HUES6 (cell line): ENCODE data around the gene FOXN3.

Experiments
- H3K27ac ChIP-seq: 2 replicates; pipeline ENCODE4 v1.7.0; 2013; ENCODE audit warnings: low read depth, mild to moderate bottlenecking, low read length, inconsistent platforms
- H3K27me3 ChIP-seq: 2 replicates; pipeline ENCODE4 v1.6.1; 2013; ENCODE audit warnings: low read length; ENCODE audit not compliant: control insufficient read depth, insufficient read depth
- H3K36me3 ChIP-seq: 2 replicates; pipeline ENCODE4 v1.6.1; 2013; ENCODE audit warnings: low read length; ENCODE audit not compliant: control insufficient read depth, insufficient read depth
- H3K4me1 ChIP-seq: 2 replicates; pipeline ENCODE4 v1.6.1; 2013; ENCODE audit warnings: low read length; ENCODE audit not compliant: control insufficient read depth, insufficient read depth
- H3K4me3 ChIP-seq: 2 replicates; pipeline ENCODE4 v1.5.1; 2013; ENCODE audit warnings: low read depth, low read length
- H3K9ac ChIP-seq: one replicate; pipeline ENCODE4 v1.6.1; 2013; ENCODE audit warnings: mild to moderate bottlenecking, low read length
- H3K9me3 ChIP-seq: 2 replicates; pipeline ENCODE4 v1.6.1; 2013; ENCODE audit warnings: low read depth, low read length; ENCODE audit not compliant: control insufficient read depth, insufficient read depth

The FOXN3 gene, protein sequence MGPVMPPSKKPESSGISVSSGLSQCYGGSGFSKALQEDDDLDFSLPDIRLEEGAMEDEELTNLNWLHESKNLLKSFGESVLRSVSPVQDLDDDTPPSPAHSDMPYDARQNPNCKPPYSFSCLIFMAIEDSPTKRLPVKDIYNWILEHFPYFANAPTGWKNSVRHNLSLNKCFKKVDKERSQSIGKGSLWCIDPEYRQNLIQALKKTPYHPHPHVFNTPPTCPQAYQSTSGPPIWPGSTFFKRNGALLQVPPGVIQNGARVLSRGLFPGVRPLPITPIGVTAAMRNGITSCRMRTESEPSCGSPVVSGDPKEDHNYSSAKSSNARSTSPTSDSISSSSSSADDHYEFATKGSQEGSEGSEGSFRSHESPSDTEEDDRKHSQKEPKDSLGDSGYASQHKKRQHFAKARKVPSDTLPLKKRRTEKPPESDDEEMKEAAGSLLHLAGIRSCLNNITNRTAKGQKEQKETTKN

DNA sequence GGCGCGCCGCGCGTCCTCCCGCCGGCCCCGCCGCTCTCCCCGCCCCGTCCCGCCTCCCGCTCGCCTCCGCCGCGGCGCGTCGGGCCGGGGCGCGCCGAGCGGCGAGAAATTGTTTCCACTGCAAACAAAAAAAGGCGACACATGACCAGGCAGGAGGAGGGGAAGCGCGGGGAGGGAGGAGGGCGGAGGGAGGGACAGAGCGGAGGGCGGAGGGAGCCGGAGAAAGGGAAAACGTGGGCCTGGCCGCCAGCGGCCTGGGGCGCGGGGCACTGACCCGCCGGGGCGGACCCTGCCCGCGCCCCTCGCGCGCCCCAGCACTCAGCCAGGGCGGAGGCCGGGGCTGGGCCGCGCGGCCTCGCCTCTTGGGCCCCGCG lies at the start of gene FOXN3:
Gene FOXN3, minus strand, starts transcription at position 143 of the 374 bp plus-strand sequence. CDS start 4,757 bp downstream, outside the sequence.
- Histone ChIP-seq H3K4me1 (peaks cover 32% of the 10 kb centered on the region), H3K36me3 (peaks cover 31% of the 10 kb centered on the region), H3K27me3 (no peaks in the 10 kb centered on the region), H3K9ac (peak within 1 kb of the TSS; percentile 90), H3K27ac (peak within 1 kb of the TSS; percentile 93), H3K9me3 (peaks cover 3% of the 10 kb centered on the region; the same call in 1 of the 2 replicates), H3K4me3 (peak within 1 kb of the TSS; percentile 86)

DNA sequence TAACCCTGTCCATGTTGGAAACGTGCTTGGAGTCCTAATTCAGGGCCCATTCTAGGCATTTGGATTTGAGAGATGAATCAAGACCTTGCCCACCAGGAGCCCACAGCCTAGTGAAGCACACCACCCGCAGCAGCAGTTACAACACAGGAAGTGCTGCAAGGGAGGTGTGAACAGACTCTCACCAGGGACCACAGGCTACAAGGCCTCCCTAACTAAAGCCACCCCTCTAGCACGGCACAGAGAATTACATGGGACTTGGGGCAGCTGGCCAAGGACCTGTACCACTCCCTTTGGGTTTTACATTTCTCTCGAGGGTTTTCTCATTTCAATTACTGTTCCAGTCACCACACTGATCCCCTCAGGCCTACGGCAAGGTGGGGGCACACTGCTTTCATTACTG lies 49.5 kb upstream of the FOXN3 start:
- Histone ChIP-seq H3K9ac (no peak overlapping the region), H3K4me1 (peaks cover 14% of the 10 kb centered on the region), H3K9me3 (no peaks in the 10 kb centered on the region), H3K36me3 (no peaks in the 10 kb centered on the region), H3K4me3 (no peak overlapping the region), H3K27ac (no peak overlapping the region), H3K27me3 (no peaks in the 10 kb centered on the region)

DNA sequence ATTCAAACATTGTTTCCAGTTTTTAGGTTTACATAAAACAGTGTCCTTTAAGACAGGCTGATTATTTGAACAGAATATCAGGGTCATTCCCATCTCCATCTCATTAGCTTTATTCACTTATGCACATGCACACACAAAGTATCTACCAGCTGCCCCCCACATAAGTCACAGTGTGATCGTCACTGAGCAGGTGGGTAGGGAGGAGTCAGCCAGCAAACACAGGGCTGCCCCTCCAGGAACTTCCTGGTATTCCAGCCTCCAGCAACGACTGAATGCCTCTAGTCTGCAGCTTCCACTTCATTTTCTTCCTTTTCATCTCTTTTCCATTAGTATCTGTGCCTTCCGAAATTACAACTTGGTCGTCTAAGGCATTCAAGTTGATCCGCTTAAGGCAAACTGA lies 48.8 kb upstream of the FOXN3 start:
- Histone ChIP-seq H3K9me3 (no peaks in the 10 kb centered on the region), H3K9ac (no peak overlapping the region)

DNA sequence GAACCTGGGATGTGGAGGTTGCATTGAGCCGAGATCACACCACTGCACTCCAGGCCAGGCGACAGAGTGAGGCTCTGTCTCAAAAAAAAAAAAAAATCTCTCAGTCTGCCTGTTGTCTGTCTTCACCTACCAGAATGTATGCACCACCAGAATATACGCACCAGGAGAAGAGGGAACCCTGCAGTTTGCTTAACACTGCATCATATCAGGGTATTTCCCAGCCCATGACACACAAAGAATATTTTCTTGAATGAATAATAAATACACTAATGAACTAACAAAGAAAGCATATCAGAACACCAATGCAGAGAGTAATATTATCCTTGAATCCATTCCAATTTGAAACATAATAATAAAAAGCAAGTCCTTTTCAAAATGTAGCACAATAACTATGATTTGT lies 44.2 kb upstream of the FOXN3 start:
- Histone ChIP-seq H3K9me3 (no peaks in the 10 kb centered on the region), H3K9ac (no peak overlapping the region), H3K27ac (no peak overlapping the region), H3K27me3 (no peaks in the 10 kb centered on the region), H3K4me3 (no peak overlapping the region), H3K4me1 (peaks cover 30% of the 10 kb centered on the region), H3K36me3 (no peaks in the 10 kb centered on the region)

More for the DNA sequence above, 48.8 kb upstream of the FOXN3 start:
- Histone ChIP-seq H3K36me3 (no peaks in the 10 kb centered on the region), H3K4me3 (no peak overlapping the region), H3K4me1 (peaks cover 14% of the 10 kb centered on the region), H3K27ac (no peak overlapping the region), H3K27me3 (no peaks in the 10 kb centered on the region)

DNA sequence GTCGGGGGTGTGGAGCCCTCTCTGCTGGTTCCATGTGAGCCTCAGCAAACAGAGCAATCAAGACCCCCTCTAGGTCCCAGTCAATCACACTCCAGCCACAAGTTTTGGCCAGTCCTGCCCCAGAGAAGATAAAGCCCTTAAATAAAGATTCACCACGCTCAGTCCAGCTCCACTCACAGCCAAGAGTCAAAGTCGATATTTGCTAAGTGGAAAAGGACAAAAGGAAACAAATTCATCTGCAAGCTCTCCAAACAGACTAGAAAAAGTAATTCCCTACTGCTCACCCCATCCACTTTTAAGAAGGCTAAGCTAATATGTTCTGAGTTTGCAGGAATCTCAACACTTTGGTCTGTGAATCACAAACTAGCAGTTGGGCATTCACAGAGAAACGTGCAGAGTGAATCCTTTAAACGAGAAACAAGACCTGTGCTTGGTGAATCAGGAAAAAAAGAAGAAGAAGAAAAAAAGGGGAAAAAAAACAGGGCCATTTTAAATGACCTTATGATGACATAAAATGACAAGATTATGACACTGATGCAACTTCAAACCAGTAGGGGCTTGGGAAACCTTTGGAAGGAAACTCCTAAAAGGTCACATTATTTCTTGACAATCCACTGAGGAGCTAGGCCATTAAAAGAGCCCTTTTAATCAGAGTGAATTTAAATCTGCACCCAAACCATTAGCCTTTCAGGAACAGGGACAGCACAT lies 41.8 kb upstream of the FOXN3 start:
- H3K27ac ChIP-seq: 0 out of 2 replicates have a peak overlapping the region, but pooled peaks have one; percentile 13

DNA sequence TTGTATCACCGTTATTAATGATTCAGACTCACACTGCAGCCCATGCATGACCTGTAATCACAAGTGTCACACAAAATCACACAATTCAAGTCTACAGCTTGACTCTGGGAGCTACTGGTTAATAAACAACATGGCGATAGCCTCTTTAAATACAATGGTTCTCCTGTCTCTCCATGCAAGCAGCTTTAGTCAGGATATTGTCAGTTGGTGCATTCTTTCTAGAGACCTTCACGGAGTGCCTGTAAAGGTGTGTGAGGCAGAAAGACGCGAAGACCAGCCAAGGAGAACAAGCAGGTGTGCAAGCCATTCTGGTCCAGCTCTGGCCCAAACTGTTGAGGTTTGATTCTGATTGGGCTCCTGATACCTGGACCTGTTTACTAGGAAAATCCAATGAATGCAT lies 40.0 kb upstream of the FOXN3 start:
- Histone ChIP-seq H3K36me3 (peaks cover 2% of the 10 kb centered on the region; the same call in 1 of the 2 replicates), H3K9me3 (no peaks in the 10 kb centered on the region), H3K4me3 (no peak overlapping the region), H3K27me3 (no peaks in the 10 kb centered on the region), H3K9ac (no peak overlapping the region), H3K4me1 (peaks cover 36% of the 10 kb centered on the region), H3K27ac (no peak overlapping the region)

More for the DNA sequence above, 41.8 kb upstream of the FOXN3 start:
- H3K9ac ChIP-seq: no peak overlapping the region
- H3K4me3 ChIP-seq: no peak overlapping the region
- H3K27me3 ChIP-seq: no peaks in the 10 kb centered on the region
- H3K4me1 ChIP-seq: peaks cover 36% of the 10 kb centered on the region
- no peaks in the 10 kb centered on the region for H3K9me3 ChIP-seq
- H3K36me3 ChIP-seq: no peaks in the 10 kb centered on the region

DNA sequence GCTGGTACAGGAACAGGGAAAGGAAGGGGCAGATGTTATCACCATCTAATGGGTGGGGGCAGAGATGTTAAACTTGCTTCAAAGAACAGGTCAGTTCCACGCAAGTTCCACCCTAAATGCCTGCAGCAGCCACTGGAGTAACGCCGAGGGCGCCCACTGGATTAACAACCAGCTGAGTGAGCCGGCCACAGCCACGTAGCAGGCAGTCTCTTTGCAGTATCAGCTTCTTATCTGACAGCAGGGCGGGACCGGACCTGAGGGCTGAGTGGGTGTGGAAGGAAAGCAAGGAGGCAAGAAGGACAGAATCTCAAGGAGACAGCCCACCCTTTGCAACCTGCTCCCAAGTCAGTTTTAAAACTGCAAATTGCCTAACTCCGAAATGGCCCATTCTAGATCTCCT lies 38.4 kb upstream of the FOXN3 start:
- Histone ChIP-seq H3K9ac (no peak overlapping the region), H3K4me3 (no peak overlapping the region), H3K4me1 (peaks cover 44% of the 10 kb centered on the region), H3K36me3 (peaks cover 3% of the 10 kb centered on the region; the same call in 1 of the 2 replicates), H3K27me3 (no peaks in the 10 kb centered on the region), H3K9me3 (no peaks in the 10 kb centered on the region), H3K27ac (no peak overlapping the region)

DNA sequence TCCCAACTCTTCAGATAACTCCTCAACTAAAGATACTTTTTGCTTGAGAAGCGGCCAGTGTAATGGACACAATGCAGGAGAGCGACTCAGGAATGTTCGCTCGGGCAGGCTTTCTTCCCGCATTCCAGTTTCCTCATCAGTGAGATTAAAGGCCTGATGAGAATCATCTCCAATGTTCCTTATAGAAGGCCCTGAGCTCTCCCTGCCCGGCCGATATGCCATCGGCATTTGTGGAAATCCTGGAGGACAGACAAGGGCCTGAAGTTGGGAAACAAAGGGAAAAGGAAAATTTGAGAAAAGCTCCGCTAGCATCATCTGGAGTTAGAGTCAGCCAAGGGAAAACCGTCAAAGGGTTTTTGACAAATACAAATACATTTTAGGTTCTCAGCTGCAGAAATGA lies 38.0 kb upstream of the FOXN3 start:
- Histone ChIP-seq H3K27ac (no peak overlapping the region), H3K9me3 (no peaks in the 10 kb centered on the region), H3K27me3 (no peaks in the 10 kb centered on the region), H3K4me1 (peaks cover 40% of the 10 kb centered on the region), H3K4me3 (no peak overlapping the region), H3K9ac (no peak overlapping the region), H3K36me3 (peaks cover 3% of the 10 kb centered on the region; the same call in 1 of the 2 replicates)

DNA sequence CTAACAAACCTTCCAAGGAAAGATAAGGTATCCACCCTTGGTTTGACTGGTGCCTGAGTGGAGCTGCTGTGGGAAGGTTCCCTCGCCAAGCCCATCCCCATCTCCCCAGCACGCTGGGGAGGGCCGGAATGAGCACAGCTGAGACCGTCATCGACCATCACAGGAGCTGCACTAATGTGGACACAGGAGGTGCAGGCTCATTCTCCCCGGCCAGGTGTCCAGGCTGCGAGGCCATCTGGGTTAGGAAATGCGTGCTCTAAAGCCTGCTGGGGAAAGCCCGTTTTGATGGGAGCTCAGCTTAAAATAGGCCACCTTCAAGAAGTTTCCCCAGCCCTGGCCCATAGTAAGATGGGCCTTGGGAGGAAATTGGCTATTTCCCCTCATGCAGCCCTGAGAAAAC lies 35.2 kb upstream of the FOXN3 start:
- Histone ChIP-seq H3K27ac (no peak overlapping the region), H3K36me3 (peaks cover 3% of the 10 kb centered on the region; the same call in 1 of the 2 replicates), H3K27me3 (no peaks in the 10 kb centered on the region), H3K4me1 (peaks cover 34% of the 10 kb centered on the region), H3K9ac (no peak overlapping the region), H3K9me3 (no peaks in the 10 kb centered on the region), H3K4me3 (no peak overlapping the region)

DNA sequence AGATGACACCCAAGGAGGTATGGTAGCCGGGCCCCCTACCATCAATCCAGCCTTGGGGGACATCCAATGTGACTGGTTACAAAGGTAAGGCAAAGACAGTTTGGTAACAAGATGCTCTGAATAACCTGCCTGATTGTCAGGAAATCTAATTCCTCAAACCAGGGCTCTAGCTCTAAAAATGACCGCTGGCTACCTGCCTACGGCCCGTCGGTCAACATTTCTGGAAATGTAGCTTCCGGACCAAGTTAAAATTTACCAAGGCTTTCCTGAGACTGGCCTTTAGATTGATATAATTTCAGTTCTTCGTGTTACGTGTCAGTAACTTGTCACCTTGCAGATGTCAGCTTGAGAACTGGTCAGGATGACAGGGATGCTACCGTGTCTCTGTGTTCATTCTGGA lies 34.2 kb upstream of the FOXN3 start:
- no peak overlapping the region for H3K27ac ChIP-seq
- H3K9ac ChIP-seq: no peak overlapping the region
- H3K4me3 ChIP-seq: no peak overlapping the region
- H3K36me3 ChIP-seq: peaks cover 3% of the 10 kb centered on the region; the same call in 1 of the 2 replicates
- no peaks in the 10 kb centered on the region for H3K9me3 ChIP-seq
- H3K4me1 ChIP-seq: peaks cover 34% of the 10 kb centered on the region
- no peaks in the 10 kb centered on the region for H3K27me3 ChIP-seq
